ENCODE results near the gene GRIK5.

Gene GRIK5

DNA sequence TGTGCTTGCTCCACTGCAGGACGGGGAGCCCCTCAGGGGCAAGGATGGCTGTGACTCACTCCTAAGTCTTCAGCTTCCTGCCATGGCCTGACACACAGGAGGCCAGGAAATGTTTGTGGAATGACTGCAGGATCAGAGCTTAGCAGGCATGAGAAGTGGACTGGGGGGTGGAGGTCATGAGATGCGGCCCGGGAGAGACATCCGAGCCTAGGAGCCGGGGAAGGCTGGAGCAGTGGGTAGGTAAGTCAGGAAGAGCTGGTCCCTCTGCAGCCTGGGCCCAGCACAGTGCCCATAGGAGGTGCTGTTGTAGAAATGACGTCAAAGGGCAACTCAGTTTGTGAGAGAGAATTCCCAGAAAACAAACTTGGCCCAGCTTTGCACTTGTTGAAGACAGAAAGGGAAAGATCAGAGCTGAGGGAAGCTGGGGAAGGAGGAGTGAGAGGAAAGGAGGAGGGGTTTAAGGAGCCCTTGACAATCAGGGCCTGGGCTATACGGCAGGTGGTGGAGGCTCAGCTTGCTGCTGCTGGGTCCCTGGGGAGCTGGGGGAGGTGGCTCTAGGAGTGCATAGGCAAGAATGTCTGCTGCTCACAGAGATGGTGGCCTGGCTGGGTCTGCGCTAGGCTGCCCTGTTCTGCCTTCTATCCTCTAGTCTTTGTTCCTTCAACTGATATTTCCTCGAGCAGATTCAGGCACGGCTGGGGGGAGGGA is 43.8 kb upstream of the GRIK5 start:
- H3K4me3 ChIP-seq (replicated peaks; ENCODE audit: low read depth, low read length): peak overlapping the region; percentile 17
- TF ChIP-seq, protein P1, sequence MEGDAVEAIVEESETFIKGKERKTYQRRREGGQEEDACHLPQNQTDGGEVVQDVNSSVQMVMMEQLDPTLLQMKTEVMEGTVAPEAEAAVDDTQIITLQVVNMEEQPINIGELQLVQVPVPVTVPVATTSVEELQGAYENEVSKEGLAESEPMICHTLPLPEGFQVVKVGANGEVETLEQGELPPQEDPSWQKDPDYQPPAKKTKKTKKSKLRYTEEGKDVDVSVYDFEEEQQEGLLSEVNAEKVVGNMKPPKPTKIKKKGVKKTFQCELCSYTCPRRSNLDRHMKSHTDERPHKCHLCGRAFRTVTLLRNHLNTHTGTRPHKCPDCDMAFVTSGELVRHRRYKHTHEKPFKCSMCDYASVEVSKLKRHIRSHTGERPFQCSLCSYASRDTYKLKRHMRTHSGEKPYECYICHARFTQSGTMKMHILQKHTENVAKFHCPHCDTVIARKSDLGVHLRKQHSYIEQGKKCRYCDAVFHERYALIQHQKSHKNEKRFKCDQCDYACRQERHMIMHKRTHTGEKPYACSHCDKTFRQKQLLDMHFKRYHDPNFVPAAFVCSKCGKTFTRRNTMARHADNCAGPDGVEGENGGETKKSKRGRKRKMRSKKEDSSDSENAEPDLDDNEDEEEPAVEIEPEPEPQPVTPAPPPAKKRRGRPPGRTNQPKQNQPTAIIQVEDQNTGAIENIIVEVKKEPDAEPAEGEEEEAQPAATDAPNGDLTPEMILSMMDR (IDR thresholded peaks at IDR 0.05; ENCODE audit: low read length, missing control alignments): peak; percentile 33
- DNase-seq (ENCODE audit: low read depth): peak; percentile 96

DNA sequence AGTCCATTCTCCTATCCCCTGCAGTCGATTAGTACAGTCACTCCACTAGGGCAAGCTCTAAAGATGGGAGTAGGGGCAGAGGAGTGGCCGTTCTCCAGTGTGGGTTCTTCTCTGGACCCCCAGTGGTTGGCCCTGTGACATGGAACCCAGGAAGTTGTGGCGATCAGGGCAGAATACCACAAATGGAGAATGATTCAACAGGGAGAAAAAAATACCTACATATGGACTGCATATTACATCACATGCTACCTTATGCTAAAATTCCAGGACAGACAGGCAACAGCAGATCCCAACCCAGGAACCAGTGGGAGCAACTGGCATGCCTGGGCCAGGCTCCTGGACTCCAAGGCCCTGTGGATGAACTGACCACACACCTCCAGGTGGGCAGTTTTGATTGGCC is 41.8 kb upstream of the GRIK5 start:
- no peak for DNase-seq (ENCODE audit: low read depth)
- TF ChIP-seq, protein P1 (IDR thresholded peaks at IDR 0.05; ENCODE audit: low read length, missing control alignments): no peak
- H3K4me3 ChIP-seq (replicated peaks; ENCODE audit: low read depth, low read length): no peak overlapping the region

DNA sequence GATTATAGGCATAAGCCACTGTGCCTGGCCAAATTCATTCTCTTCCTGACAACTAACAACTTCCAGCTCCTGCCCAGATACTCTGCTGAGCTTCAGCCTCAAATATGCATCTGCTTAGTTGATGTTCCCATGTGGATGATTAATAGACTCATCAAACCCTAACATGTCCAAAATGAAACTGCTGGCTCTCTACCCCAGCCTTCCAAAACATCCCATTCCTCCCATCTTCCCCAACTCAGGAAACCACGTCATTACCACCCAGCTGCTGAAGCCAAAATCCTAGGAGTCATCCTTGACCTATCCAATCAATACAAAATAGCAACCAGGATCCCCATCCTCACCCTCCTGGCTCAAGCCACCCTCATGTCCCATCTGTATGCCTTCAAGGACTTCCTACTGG is 41.4 kb upstream of the GRIK5 start:
- H3K4me3 ChIP-seq (replicated peaks; ENCODE audit: low read depth, low read length): no peak overlapping the region
- DNase-seq (ENCODE audit: low read depth): peak; percentile 64
- TF ChIP-seq, protein P1 (IDR thresholded peaks at IDR 0.05; ENCODE audit: low read length, missing control alignments): no peak

DNA sequence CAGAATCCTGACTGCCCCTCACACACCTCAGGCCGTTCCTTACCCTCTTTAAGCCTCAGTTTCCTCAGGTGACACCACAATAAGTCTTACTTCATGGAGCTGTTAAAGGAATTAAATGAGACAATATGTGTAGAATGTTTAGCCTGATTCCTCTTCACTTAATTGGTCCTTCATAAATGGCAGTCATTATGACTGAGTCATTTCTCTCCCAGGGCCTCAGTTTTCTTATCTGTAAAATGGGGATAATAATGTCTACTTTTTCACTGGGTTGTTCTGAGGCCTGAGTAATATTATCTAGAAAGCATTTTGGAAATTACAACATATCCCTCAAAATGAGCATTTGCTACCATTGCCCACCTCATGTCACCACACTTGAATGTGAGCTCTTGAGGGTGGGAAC is 40.7 kb upstream of the GRIK5 start:
- DNase-seq (ENCODE audit: low read depth): no peak
- no peak overlapping the region for H3K4me3 ChIP-seq (replicated peaks; ENCODE audit: low read depth, low read length)
- TF ChIP-seq, protein P1 (IDR thresholded peaks at IDR 0.05; ENCODE audit: low read length, missing control alignments): no peak

DNA sequence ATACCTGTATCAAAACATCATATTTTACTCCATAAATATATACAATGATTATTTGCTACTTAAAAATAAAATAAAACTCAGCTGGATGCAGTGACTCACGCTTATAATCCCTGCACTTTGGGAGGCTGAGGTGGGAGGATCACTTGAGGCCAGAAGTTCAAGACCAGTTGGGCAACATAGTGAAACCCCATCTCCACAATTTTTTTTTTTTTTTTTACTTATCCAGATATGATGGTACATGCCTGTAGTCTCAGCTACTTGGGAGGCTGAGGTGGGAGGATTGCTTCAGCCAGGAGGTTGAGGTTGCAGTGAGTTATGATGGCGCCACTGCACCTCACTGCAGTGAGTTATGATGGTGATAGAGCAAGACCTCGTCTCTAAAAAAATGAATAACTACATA is 39.9 kb upstream of the GRIK5 start:
- no peak for DNase-seq (ENCODE audit: low read depth)
- no peak overlapping the region for H3K4me3 ChIP-seq (replicated peaks; ENCODE audit: low read depth, low read length)
- TF ChIP-seq, protein P1 (IDR thresholded peaks at IDR 0.05; ENCODE audit: low read length, missing control alignments): no peak

DNA sequence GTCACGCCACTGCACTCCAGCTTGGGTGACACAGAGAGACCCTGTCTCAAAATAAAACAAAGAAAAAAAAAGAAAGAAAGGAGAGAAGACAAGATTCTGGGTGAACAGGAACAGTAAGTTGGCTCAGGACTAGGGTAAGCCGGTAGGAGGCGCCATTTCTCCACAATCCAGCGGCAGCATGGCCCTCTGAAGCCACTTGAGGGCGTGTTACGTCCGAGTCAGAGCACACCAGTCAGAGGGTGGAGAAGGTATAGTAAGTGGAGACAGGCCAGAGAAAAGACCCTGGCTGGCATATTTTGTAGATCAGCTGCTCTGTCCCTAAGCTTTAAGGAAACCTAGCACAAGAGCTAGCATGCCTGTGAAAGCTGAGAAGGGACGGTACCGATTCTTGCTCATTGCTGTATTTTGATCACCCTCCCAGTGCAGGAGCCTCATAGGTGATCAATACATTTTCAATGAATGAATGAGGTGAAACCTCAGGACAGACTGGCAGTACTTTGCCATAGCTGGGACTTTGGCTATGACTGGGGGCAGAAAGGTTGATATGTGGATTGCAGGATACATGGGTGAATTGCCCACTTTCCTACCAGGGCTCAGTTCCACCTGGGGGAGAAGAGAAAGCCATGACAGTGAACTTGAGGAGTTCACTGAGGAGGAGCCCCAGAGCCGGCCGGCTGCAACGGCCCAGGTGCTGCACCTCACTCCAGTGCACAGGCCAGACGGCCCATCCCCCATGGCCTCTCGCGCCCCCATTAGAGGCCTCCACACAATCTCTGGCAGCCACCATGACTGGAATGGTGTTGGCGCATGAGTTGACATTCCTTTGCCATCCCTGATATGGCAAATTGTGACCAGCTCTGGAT is 38.8 kb upstream of the GRIK5 start:
- H3K4me3 ChIP-seq (replicated peaks; ENCODE audit: low read depth, low read length): no peak overlapping the region
- TF ChIP-seq, protein P1 (IDR thresholded peaks at IDR 0.05; ENCODE audit: low read length, missing control alignments): no peak
- DNase-seq (ENCODE audit: low read depth): peak; percentile 95

Data from fibroblast of pulmonary artery (primary cell).